Activated naive CD4-positive, alpha-beta T cell treated with anti-CD3 and anti-CD28 coated beads, Interleukin-2, amount 10 ng/mL, durations not matched to agents 7 days and 5 days (primary cell): ENCODE results near the gene MARCHF10.
"Not testable (repeated sequence)": the region's sequence is repeated elsewhere in the genome, so short reads cannot be mapped to it uniquely, and the experiment has no call there.

Source experiments
- CTCF ChIA-PET: fragments of 350-600 bp; sonication (Branson Sonifier 250); formaldehyde crosslinking; loops from one replicate; lab custom pipeline; 2021; ENCODE audit warnings: antibody characterized with exemption; lab: Charles Lee
- DNase-seq: peaks from one replicate; pipeline ENCODE4 v3.0.0-alpha.2; 2020
- H3K27ac Mint-ChIP-seq: one replicate; pipeline ENCODE4 v1.8.0; 2021; ENCODE audit warnings: mild to moderate bottlenecking, moderate library complexity, mixed read lengths
- H3K27me3 Mint-ChIP-seq: one replicate; pipeline ENCODE4 v1.8.0; 2021; ENCODE audit warnings: mild to moderate bottlenecking, mixed read lengths
- H3K36me3 Mint-ChIP-seq: one replicate; pipeline ENCODE4 v1.8.0; 2021; ENCODE audit warnings: mixed read lengths
- H3K4me1 Mint-ChIP-seq: one replicate; pipeline ENCODE4 v1.8.0; 2021; ENCODE audit warnings: mixed read lengths
- H3K4me3 Mint-ChIP-seq: one replicate; pipeline ENCODE4 v1.8.0; 2021; ENCODE audit warnings: mild to moderate bottlenecking, moderate library complexity, mixed read lengths
- H3K9me3 Mint-ChIP-seq: one replicate; pipeline ENCODE4 v1.8.0; 2021; ENCODE audit warnings: mixed read lengths

The MARCHF10 gene

GRCh38 chr17:62704381-62704971 lies 103.6 kb downstream of the MARCHF10 start:
- Mint-ChIP-seq H3K27ac (no peak overlapping the region), H3K4me3 (peak overlapping the region; percentile 63), H3K27me3 (peaks cover 68% of the 10 kb centered on the region), H3K9me3 (peaks cover 2% of the 10 kb centered on the region), H3K36me3 (no peaks in the 10 kb centered on the region), H3K4me1 (peaks cover 6% of the 10 kb centered on the region)
- CTCF ChIA-PET = interaction anchor here (0.5 to 0.7 kb wide), 4 partner anchors 18 to 841 kb away, joined by 3 read pairs; no protein-coding TSS in a partner anchor
- DNase-seq = no peak

- peak; percentile 72 for DNase-seq
- Mint-ChIP-seq H3K27me3 (peaks cover 68% of the 10 kb centered on the region), H3K4me1 (peaks cover 6% of the 10 kb centered on the region), H3K4me3 (peak overlapping the region; percentile 22), H3K36me3 (no peaks in the 10 kb centered on the region), H3K27ac (no peak overlapping the region), H3K9me3 (peaks cover 2% of the 10 kb centered on the region)
- CTCF ChIA-PET = interaction anchor here (0.5 kb wide), 1 partner anchor 53 kb away, joined by 3 read pairs; no protein-coding TSS in a partner anchor
Measured at GRCh38 chr17:62703776-62704380, 104.2 kb downstream of the MARCHF10 start.

GRCh38 chr17:62703261-62703775 lies 104.8 kb downstream of the MARCHF10 start:
- H3K4me3 Mint-ChIP-seq = peak overlapping the region; percentile 22
- H3K36me3 Mint-ChIP-seq = no peaks in the 10 kb centered on the region
- H3K4me1 Mint-ChIP-seq = peaks cover 6% of the 10 kb centered on the region
- CTCF ChIA-PET = interaction anchor here (0.7 kb wide), 1 partner anchor 265 kb away, joined by 3 read pairs; no protein-coding TSS in a partner anchor
- H3K9me3 Mint-ChIP-seq = no peaks in the 10 kb centered on the region
- no peak for DNase-seq
- H3K27ac Mint-ChIP-seq = no peak overlapping the region
- H3K27me3 Mint-ChIP-seq = peaks cover 68% of the 10 kb centered on the region

GRCh38 chr17:62702746-62703260 lies 105.3 kb downstream of the MARCHF10 start:
- Mint-ChIP-seq H3K27ac (no peak overlapping the region), H3K36me3 (no peaks in the 10 kb centered on the region), H3K9me3 (no peaks in the 10 kb centered on the region), H3K4me3 (peak overlapping the region; percentile 22), H3K4me1 (peaks cover 6% of the 10 kb centered on the region), H3K27me3 (peaks cover 68% of the 10 kb centered on the region)
- DNase-seq = no peak
- CTCF ChIA-PET = interaction anchor here (0.7 kb wide), 1 partner anchor 266 kb away, joined by 3 read pairs; no protein-coding TSS in a partner anchor

GRCh38 chr17:62701706-62702085 lies 106.4 kb downstream of the MARCHF10 start:
- H3K4me1 Mint-ChIP-seq = peaks cover 6% of the 10 kb centered on the region
- H3K36me3 Mint-ChIP-seq = no peaks in the 10 kb centered on the region
- H3K4me3 Mint-ChIP-seq = no peak overlapping the region
- no peak overlapping the region for H3K27ac Mint-ChIP-seq
- CTCF ChIA-PET = no interaction called here
- DNase-seq = no peak
- H3K27me3 Mint-ChIP-seq = peaks cover 57% of the 10 kb centered on the region
- no peaks in the 10 kb centered on the region for H3K9me3 Mint-ChIP-seq

GRCh38 chr17:62700964-62701705 lies 107.0 kb downstream of the MARCHF10 start:
- H3K27me3 Mint-ChIP-seq = peaks cover 52% of the 10 kb centered on the region
- no peaks in the 10 kb centered on the region for H3K9me3 Mint-ChIP-seq
- no peaks in the 10 kb centered on the region for H3K36me3 Mint-ChIP-seq
- H3K4me3 Mint-ChIP-seq = no peak overlapping the region
- H3K4me1 Mint-ChIP-seq = peaks cover 6% of the 10 kb centered on the region
- DNase-seq = no peak
- CTCF ChIA-PET = no interaction called here
- H3K27ac Mint-ChIP-seq = no peak overlapping the region

GRCh38 chr17:62698459-62698858 lies 109.7 kb downstream of the MARCHF10 start:
- H3K9me3 Mint-ChIP-seq, H3K4me1 Mint-ChIP-seq, H3K36me3 Mint-ChIP-seq, H3K27ac Mint-ChIP-seq, DNase-seq, H3K4me3 Mint-ChIP-seq: not testable (repeated sequence)
- H3K27me3 Mint-ChIP-seq = peaks cover 28% of the 10 kb centered on the region
- CTCF ChIA-PET = interaction anchor here (1.3 kb wide), 1 partner anchor 271 kb away, joined by 4 read pairs; no protein-coding TSS in a partner anchor

GRCh38 chr17:62696726-62697490 lies 111.2 kb downstream of the MARCHF10 start:
- no peaks in the 10 kb centered on the region for H3K4me1 Mint-ChIP-seq
- H3K4me3 Mint-ChIP-seq = no peak overlapping the region
- H3K9me3 Mint-ChIP-seq = no peaks in the 10 kb centered on the region
- no peaks in the 10 kb centered on the region for H3K36me3 Mint-ChIP-seq
- H3K27ac Mint-ChIP-seq = no peak overlapping the region
- DNase-seq = no peak
- H3K27me3 Mint-ChIP-seq = peaks cover 12% of the 10 kb centered on the region
- CTCF ChIA-PET = no interaction called here

- Mint-ChIP-seq H3K4me3 (no peak overlapping the region), H3K27me3 (peaks cover 6% of the 10 kb centered on the region), H3K27ac (no peak overlapping the region), H3K4me1 (no peaks in the 10 kb centered on the region), H3K9me3 (no peaks in the 10 kb centered on the region), H3K36me3 (no peaks in the 10 kb centered on the region)
- no peak for DNase-seq
- CTCF ChIA-PET = no interaction called here
Measured at GRCh38 chr17:62696256-62696655, 111.9 kb downstream of the MARCHF10 start.

- CTCF ChIA-PET, H3K36me3 Mint-ChIP-seq, H3K9me3 Mint-ChIP-seq, H3K4me1 Mint-ChIP-seq, DNase-seq, H3K27ac Mint-ChIP-seq, H3K27me3 Mint-ChIP-seq, H3K4me3 Mint-ChIP-seq: not testable (repeated sequence)
Measured at GRCh38 chr17:62695093-62695738, 112.9 kb downstream of the MARCHF10 start.

- Mint-ChIP-seq H3K4me1 (no peaks in the 10 kb centered on the region), H3K27ac (no peak overlapping the region), H3K4me3 (no peak overlapping the region), H3K36me3 (no peaks in the 10 kb centered on the region), H3K27me3 (no peaks in the 10 kb centered on the region), H3K9me3 (no peaks in the 10 kb centered on the region)
- no peak for DNase-seq
- CTCF ChIA-PET = no interaction called here
Measured at GRCh38 chr17:62693616-62694409, 114.3 kb downstream of the MARCHF10 start.

- Mint-ChIP-seq H3K4me3 (no peak overlapping the region), H3K36me3 (no peaks in the 10 kb centered on the region), H3K9me3 (no peaks in the 10 kb centered on the region), H3K4me1 (no peaks in the 10 kb centered on the region), H3K27me3 (no peaks in the 10 kb centered on the region), H3K27ac (no peak overlapping the region)
- CTCF ChIA-PET = no interaction called here
- DNase-seq = no peak
Measured at GRCh38 chr17:62692721-62693431, 115.2 kb downstream of the MARCHF10 start.
